ENCODE measurements around the gene FAM240A. TPM values are rescaled to one million over a fixed set of nuclear protein-coding genes. Genes with fewer than 3 reads are reported as not detected.

The FAM240A gene
- total and polyA plus RNA-seq, 2 donors (not counting 3 experiments of a cell fraction or from before 2014, with no cell fraction given): not detected

DNA sequence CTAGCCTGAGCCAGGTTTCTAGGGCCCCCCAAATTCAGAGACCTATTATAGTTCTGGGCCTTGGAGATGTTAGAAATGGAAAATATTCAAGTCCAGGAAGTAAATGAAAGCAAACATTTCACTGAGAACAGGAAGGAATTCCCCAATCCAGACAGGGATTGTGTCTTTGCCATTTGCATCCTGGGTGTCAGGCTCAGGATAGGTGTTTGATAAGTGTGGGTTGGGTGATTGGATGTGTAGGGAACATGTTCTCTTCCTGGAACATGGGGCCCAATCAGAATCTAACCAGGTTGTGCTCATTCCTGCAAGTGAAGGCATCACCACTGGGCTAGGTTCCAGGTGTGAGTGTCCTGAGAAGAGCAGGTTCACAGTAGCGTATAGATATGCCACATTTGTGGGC lies 31.6 kb upstream of the FAM240A start:
- intact Hi-C loops (cut with micrococcal nuclease): no loop called here
- no peak for TF ChIP-seq GATA2 (IDR thresholded peaks at IDR 0.05; ENCODE audit: insufficient read depth, insufficient read length, low read depth, low read length)
- TF ChIP-seq MYC (IDR thresholded peaks at IDR 0.05; ENCODE audit: low read depth, low read length): no peak
- no peak for TF ChIP-seq JUN (IDR thresholded peaks at IDR 0.05; ENCODE audit: borderline replicate concordance, insufficient read depth, insufficient read length, low read depth)
- DNase-seq (ENCODE audit: low read depth, low spot score) (no peak), FAIRE-seq (no peak)
- dilution Hi-C loops (cut with MboI; ENCODE audit: extremely low pct_ligation_motif_present, low sequenced_read_pairs): no loop called here
- no TSS peak for BruUV-seq (replicated peaks)
- Histone ChIP-seq H3K36me3 (ENCODE audit: control insufficient read depth in 2 of 2, extremely low read depth in 1 of 2, insufficient read depth in 2 of 2, low read length in 2 of 2) (no peaks in the 10 kb centered on the region), H3K4me3 (replicated peaks in 1 of 3; ENCODE audit: insufficient read depth in 1 of 3, low read depth in 1 of 3, low read length in 3 of 3) (no peak overlapping the region), H3K27me3 (ENCODE audit: control insufficient read depth in 2 of 2, insufficient read depth in 2 of 2, low read length in 2 of 2) (no peaks in the 10 kb centered on the region), H3K79me2 (ENCODE audit: control insufficient read depth, insufficient read depth, low read length) (no peaks in the 10 kb centered on the region), H4K20me1 (replicated peaks; ENCODE audit: control insufficient read depth, extremely low read depth, insufficient read depth, low read length) (no peaks in the 10 kb centered on the region), H3K4me1 (ENCODE audit: control insufficient read depth, extremely low read depth, insufficient read depth, low read length) (no peaks in the 10 kb centered on the region), H3K9me1 (replicated peaks; ENCODE audit: control insufficient read depth, extremely low read depth, insufficient read depth, low read length) (no peaks in the 10 kb centered on the region), H3K4me2 (ENCODE audit: insufficient read depth, low read length) (no peak overlapping the region), H3K27ac (ENCODE audit: insufficient read depth, low read depth, low read length) (no peak overlapping the region), H2AFZ (ENCODE audit: low read depth, low read length) (no peak overlapping the region), H3K9ac (replicated peaks; ENCODE audit: extremely low read depth, insufficient read depth, low read length) (no peak overlapping the region), H3K9me3 (replicated peaks; ENCODE audit: control insufficient read depth, insufficient read depth, low read length) (no peaks in the 10 kb centered on the region)
- ChIA-PET POLR2A (no interaction called here), CTCF (no interaction called here)

DNA sequence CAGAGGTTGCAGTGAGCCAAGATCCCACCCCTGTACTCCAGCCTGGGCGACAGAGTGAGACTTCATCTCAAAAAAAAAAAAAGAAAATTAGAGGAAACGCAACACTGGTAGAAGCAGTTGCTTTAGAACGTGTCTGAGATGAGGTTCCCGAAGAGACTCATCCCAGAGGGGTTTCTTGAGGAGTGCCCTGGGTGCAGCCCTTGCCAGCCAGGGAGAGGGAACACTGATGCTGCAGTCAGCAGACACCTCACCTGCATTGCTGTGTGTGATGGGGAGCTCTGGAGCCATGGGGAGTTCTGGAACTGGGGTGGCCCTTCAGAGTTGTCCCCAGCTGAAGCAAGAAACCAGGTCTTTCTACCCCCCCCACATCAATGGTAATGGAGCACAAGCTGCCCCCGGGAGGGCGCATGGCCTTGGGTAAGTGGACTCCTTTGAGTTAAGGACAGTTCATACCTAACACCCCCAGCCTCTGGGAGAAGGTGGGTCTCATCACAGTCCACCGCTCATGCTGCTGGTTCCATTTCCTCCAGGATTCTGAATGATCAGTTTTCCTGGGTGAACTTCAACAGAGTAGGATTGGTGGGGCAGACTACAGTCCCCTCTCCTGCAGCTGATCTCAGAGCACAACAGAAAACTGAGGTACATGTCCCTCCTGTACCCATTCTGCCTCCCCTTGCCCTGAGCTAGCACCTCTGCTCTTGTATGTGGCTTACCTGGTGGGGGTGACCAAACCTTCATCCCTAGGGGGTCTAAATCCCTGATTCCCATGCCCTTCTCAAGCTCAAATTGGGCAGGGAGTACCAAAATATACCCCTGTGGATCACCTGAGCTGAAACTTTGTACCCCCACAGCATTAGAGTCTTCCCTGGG lies 27.5 kb upstream of the FAM240A start:
- no peaks in the 10 kb centered on the region for H3K79me2 ChIP-seq (ENCODE audit: control insufficient read depth, insufficient read depth, low read length)
- POLR2A ChIA-PET: no interaction called here
- DNase-seq (ENCODE audit: low read depth, low spot score) (no peak), FAIRE-seq (no peak)
- H3K27me3 ChIP-seq (ENCODE audit: control insufficient read depth in 2 of 2, insufficient read depth in 2 of 2, low read length in 2 of 2): no peaks in the 10 kb centered on the region
- H3K4me1 ChIP-seq (ENCODE audit: control insufficient read depth, extremely low read depth, insufficient read depth, low read length): no peaks in the 10 kb centered on the region
- no peak overlapping the region for H3K4me3 ChIP-seq (replicated peaks in 1 of 3; ENCODE audit: insufficient read depth in 1 of 3, low read depth in 1 of 3, low read length in 3 of 3)
- intact Hi-C loops (cut with micrococcal nuclease): loop anchor here (5.0 kb wide), 1 partner anchor 523 kb away; no protein-coding TSS in a partner anchor
- no peak overlapping the region for H3K9ac ChIP-seq (replicated peaks; ENCODE audit: extremely low read depth, insufficient read depth, low read length)
- CTCF ChIA-PET: interaction anchor here (0.7 to 2.5 kb wide), 5 partner anchors 13 to 135 kb away, joined by 3 to 10 read pairs (median 3); no protein-coding TSS in a partner anchor
- dilution Hi-C loops (cut with MboI; ENCODE audit: extremely low pct_ligation_motif_present, low sequenced_read_pairs): no loop called here
- no peaks in the 10 kb centered on the region for H3K9me1 ChIP-seq (replicated peaks; ENCODE audit: control insufficient read depth, extremely low read depth, insufficient read depth, low read length)
- no peaks in the 10 kb centered on the region for H3K36me3 ChIP-seq (ENCODE audit: control insufficient read depth in 2 of 2, extremely low read depth in 1 of 2, insufficient read depth in 2 of 2, low read length in 2 of 2)
- TF ChIP-seq CTCF (IDR thresholded peaks at IDR 0.05; ENCODE audit: extremely low read depth in 1 of 2, insufficient read depth in 1 of 2, low read depth in 1 of 2, low read length in 2 of 2): no peak
- TF ChIP-seq EZH2 (IDR thresholded peaks at IDR 0.05; ENCODE audit: borderline replicate concordance, low read depth, low read length, severe bottlenecking): no peak
- no peak for TF ChIP-seq POLR2A (IDR thresholded peaks at IDR 0.05; ENCODE audit: low read depth, low read length)
- TF ChIP-seq MYC (IDR thresholded peaks at IDR 0.05; ENCODE audit: low read depth, low read length): no peak
- TF ChIP-seq MAX (IDR thresholded peaks at IDR 0.05; ENCODE audit: insufficient read depth, insufficient read length): no peak
- no peak for TF ChIP-seq GATA2 (IDR thresholded peaks at IDR 0.05; ENCODE audit: insufficient read depth, insufficient read length, low read depth, low read length)
- no peak for TF ChIP-seq JUN (IDR thresholded peaks at IDR 0.05; ENCODE audit: borderline replicate concordance, insufficient read depth, insufficient read length, low read depth)
- TF ChIP-seq FOS (IDR thresholded peaks at IDR 0.05; ENCODE audit: borderline replicate concordance, insufficient read depth, low read length): no peak
- BruUV-seq (replicated peaks): no TSS peak
- no peak overlapping the region for H2AFZ ChIP-seq (ENCODE audit: low read depth, low read length)
- H4K20me1 ChIP-seq (replicated peaks; ENCODE audit: control insufficient read depth, extremely low read depth, insufficient read depth, low read length): no peaks in the 10 kb centered on the region
- H3K4me2 ChIP-seq (ENCODE audit: insufficient read depth, low read length): no peak overlapping the region
- H3K27ac ChIP-seq (ENCODE audit: insufficient read depth, low read depth, low read length): no peak overlapping the region
- H3K9me3 ChIP-seq (replicated peaks; ENCODE audit: control insufficient read depth, insufficient read depth, low read length): no peaks in the 10 kb centered on the region

All from endothelial cell of umbilical vein (primary cell).